Erythroblast (primary cell): ENCODE results near the gene LYST.

Experiments
- GATA1 ChIP-seq: IDR thresholded peaks from 2 replicates; pipeline ENCODE4 v1.6.1; 2011; ENCODE audit warnings: low read depth, mild to moderate bottlenecking, control low read depth, low read length, moderate library complexity
- POLR2A ChIP-seq: IDR thresholded peaks from 2 replicates; pipeline ENCODE4 v1.6.1; 2011; ENCODE audit warnings: mild to moderate bottlenecking, low read length

DNA sequence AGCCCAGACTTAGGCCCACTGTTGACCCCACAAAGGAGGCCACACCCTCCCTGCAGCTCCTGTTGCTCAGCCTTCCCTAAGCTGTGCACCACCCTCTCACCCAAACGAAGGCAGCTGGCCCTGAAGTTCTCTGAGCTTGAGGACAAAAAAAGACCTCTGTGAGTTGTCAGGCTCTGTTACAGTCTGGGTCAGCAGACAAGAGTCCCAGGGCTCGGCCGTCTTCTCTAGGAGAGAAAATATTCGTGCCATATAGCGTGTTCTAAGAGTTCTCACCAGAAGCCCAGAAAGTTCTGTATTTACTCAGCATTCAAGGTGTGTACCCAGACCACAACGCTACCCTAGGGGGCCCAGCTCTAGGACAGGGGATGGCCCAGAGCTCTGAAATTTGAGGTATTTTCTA, 25.5 kb upstream of the LYST start:
- no peak for TF ChIP-seq POLR2A
- no peak for TF ChIP-seq GATA1
